SKM-1 treated with dmso at 0.1 percent for 144 hours (cell line): ENCODE results near the gene PIGC.
A peak's percentile ranks its signal among the peaks of the same experiment; 100 is the strongest.

Experiments
- DNase-seq: peaks from one replicate; lab custom pipeline; 2025; ENCODE audit not compliant: unreplicated experiment; lab: John Stamatoyannopoulos, UW

Gene PIGC

GRCh38 chr1:172443666-172444453, at the start of gene PIGC:
Gene PIGC, minus strand, starts transcription at chr1:172444069. Its CDS starts 1,447 bp downstream, at chr1:172442622.
- DNase-seq, result peak; percentile 98

GRCh38 chr1:172492421-172492820, 48.6 kb upstream of the PIGC start:
- no peak for DNase-seq

- no peak for DNase-seq
These were observed 46.0 kb upstream of the PIGC start for GRCh38 chr1:172489847-172490246.

GRCh38 chr1:172488393-172488792, 44.5 kb upstream of the PIGC start:
- no peak for DNase-seq

- no peak for DNase-seq
These were observed 43.7 kb upstream of the PIGC start for GRCh38 chr1:172487550-172487949.

GRCh38 chr1:172486805-172487454, 43.1 kb upstream of the PIGC start:
- DNase-seq, result no peak

GRCh38 chr1:172485626-172486025, 41.8 kb upstream of the PIGC start:
- no peak for DNase-seq

GRCh38 chr1:172484252-172484651, 40.4 kb upstream of the PIGC start:
- DNase-seq, result no peak

- no peak for DNase-seq
These were observed 39.6 kb upstream of the PIGC start for GRCh38 chr1:172483448-172483847.

GRCh38 chr1:172482044-172482443, 38.2 kb upstream of the PIGC start:
- DNase-seq, result no peak

- no peak for DNase-seq
These were observed 36.6 kb upstream of the PIGC start for GRCh38 chr1:172480431-172480830.

GRCh38 chr1:172478485-172478884, 34.6 kb upstream of the PIGC start:
- DNase-seq, result no peak

GRCh38 chr1:172477741-172478140, 33.9 kb upstream of the PIGC start:
- DNase-seq, result no peak

GRCh38 chr1:172477216-172477615, 33.3 kb upstream of the PIGC start:
- DNase-seq, result no peak

GRCh38 chr1:172476218-172476811, 32.4 kb upstream of the PIGC start:
- DNase-seq, result no peak

- DNase-seq, result no peak
These were observed 30.0 kb upstream of the PIGC start for GRCh38 chr1:172473842-172474241.

- DNase-seq, result peak; percentile 99
These were observed 29.4 kb upstream of the PIGC start for GRCh38 chr1:172473302-172473701.

GRCh38 chr1:172472495-172472894, 28.6 kb upstream of the PIGC start:
- DNase-seq, result no peak

GRCh38 chr1:172471666-172472065, 27.8 kb upstream of the PIGC start:
- no peak for DNase-seq

GRCh38 chr1:172470149-172470548, 26.3 kb upstream of the PIGC start:
- DNase-seq, result no peak

GRCh38 chr1:172469717-172470116, 25.8 kb upstream of the PIGC start:
- DNase-seq, result peak; percentile 78

- no peak for DNase-seq
These were observed 24.4 kb upstream of the PIGC start for GRCh38 chr1:172468296-172468695.
